ENCODE measurements around the gene ZNF382. TPM values are rescaled to one million over a fixed set of nuclear protein-coding genes. Genes with fewer than 3 reads are reported as not detected.

ZNF382 gene
- total and polyA plus RNA-seq, 2 donors (not counting 3 experiments of a cell fraction or from before 2014, with no cell fraction given) = 1.4 to 4.3 TPM

DNA sequence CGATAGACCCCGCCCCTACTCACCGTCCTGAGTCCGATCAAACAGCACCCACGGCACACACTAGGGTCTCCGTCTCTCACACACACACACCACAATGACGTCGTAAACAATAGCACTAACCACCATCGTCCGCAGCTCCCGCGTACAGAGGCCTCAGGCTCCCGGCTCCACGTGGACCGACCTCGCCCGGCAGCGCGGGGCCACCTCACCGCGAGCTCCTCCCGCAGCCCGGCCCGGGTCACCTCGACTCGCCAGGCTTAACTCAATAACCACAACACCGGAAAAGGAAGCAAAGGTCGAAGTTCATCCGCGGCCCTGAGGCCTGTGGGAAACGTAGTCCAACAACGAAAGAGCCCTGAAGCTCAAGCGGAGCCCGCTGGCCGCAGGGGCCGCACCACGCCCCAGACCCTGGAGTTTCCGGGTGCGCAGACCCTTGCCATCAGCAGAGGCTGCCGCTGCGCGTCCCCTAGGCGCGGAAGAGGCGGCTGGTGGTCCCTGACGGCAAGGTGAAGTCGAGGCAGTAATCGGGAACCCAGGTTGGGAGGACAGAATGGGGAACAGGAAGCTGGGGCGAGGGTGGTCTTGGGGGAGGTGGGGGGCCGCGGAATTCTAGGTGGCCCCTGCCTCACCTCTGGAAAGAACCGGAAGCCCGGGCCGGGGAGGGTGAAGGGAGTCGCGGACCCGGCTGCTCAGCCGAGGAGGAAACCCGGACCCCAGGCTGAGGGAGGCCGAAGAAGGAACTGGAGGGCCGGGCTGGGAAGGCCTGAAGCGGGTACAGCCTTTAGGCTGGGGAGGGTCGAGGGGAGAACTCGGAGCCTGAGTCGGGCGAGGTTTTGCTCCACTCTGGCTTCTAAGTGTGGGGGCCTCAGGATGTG lies 31.9 kb upstream of the ZNF382 start, which contains the start of gene ZNF529:
TSS of gene ZNF529 (minus strand) at position 273 of the 875 bp plus-strand sequence. CDS start 946 bp downstream, outside the sequence.
- ChIA-PET POLR2A (interaction anchor here (0.6 to 0.8 kb wide), 3 partner anchors 84 to 154 kb away, joined by 5 to 8 read pairs (median 5); partner anchors contain the start of gene ZNF566), CTCF (interaction anchor here (0.7 to 1.7 kb wide), 6 partner anchors 8 to 195 kb away, joined by 3 to 6 read pairs (median 3); partner anchors contain the start of genes ZFP14 and ZNF260)
- H3K9ac ChIP-seq (replicated peaks; ENCODE audit: extremely low read depth, insufficient read depth, low read length) = peak within 1 kb of the TSS; percentile 36
- H3K4me2 ChIP-seq (ENCODE audit: insufficient read depth, low read length) = peak within 1 kb of the TSS; percentile 66
- peaks cover 8% of the 10 kb centered on the region for H3K4me1 ChIP-seq (ENCODE audit: control insufficient read depth, extremely low read depth, insufficient read depth, low read length)
- BruUV-seq (replicated peaks) = no TSS peak
- H3K36me3 ChIP-seq (ENCODE audit: control insufficient read depth in 2 of 2, extremely low read depth in 1 of 2, insufficient read depth in 2 of 2, low read length in 2 of 2) = peaks cover 0 to 4% of the 10 kb centered on the region in 2 experiments
- no peaks in the 10 kb centered on the region for H3K9me3 ChIP-seq (replicated peaks; ENCODE audit: control insufficient read depth, insufficient read depth, low read length)
- DNase-seq (ENCODE audit: low read depth, low spot score) (peak; percentile 94), FAIRE-seq (peak; percentile 95)
- H3K9me1 ChIP-seq (replicated peaks; ENCODE audit: control insufficient read depth, extremely low read depth, insufficient read depth, low read length) = no peaks in the 10 kb centered on the region
- H4K20me1 ChIP-seq (replicated peaks; ENCODE audit: control insufficient read depth, extremely low read depth, insufficient read depth, low read length) = no peaks in the 10 kb centered on the region
- intact Hi-C loops (cut with micrococcal nuclease) (loop anchor here (1.0 to 2.0 kb wide), 3 partner anchors 32 to 93 kb away; partner anchors contain the start of genes ZNF260, ZNF382 and ZNF461), dilution Hi-C loops (cut with MboI; ENCODE audit: extremely low pct_ligation_motif_present, low sequenced_read_pairs) (no loop called here)
- no peaks in the 10 kb centered on the region for H3K27me3 ChIP-seq (ENCODE audit: control insufficient read depth in 2 of 2, insufficient read depth in 2 of 2, low read length in 2 of 2)
- H2AFZ ChIP-seq (ENCODE audit: low read depth, low read length) = peak within 1 kb of the TSS; percentile 30
- peaks cover 11% of the 10 kb centered on the region for H3K79me2 ChIP-seq (ENCODE audit: control insufficient read depth, insufficient read depth, low read length)
- peak within 1 kb of the TSS; percentile 22 for H3K27ac ChIP-seq (ENCODE audit: insufficient read depth, low read depth, low read length)
- peak within 1 kb of the TSS; percentile 3 to 78 (median 57) for H3K4me3 ChIP-seq (replicated peaks in 1 of 3; ENCODE audit: insufficient read depth in 1 of 3, low read depth in 1 of 3, low read length in 3 of 3)
- TF ChIP-seq, protein P1, sequence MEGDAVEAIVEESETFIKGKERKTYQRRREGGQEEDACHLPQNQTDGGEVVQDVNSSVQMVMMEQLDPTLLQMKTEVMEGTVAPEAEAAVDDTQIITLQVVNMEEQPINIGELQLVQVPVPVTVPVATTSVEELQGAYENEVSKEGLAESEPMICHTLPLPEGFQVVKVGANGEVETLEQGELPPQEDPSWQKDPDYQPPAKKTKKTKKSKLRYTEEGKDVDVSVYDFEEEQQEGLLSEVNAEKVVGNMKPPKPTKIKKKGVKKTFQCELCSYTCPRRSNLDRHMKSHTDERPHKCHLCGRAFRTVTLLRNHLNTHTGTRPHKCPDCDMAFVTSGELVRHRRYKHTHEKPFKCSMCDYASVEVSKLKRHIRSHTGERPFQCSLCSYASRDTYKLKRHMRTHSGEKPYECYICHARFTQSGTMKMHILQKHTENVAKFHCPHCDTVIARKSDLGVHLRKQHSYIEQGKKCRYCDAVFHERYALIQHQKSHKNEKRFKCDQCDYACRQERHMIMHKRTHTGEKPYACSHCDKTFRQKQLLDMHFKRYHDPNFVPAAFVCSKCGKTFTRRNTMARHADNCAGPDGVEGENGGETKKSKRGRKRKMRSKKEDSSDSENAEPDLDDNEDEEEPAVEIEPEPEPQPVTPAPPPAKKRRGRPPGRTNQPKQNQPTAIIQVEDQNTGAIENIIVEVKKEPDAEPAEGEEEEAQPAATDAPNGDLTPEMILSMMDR (IDR thresholded peaks at IDR 0.05; ENCODE audit: extremely low read depth in 1 of 2, insufficient read depth in 1 of 2, low read depth in 1 of 2, low read length in 2 of 2) = no peak
- TF ChIP-seq POLR2A (IDR thresholded peaks at IDR 0.05; ENCODE audit: low read depth, low read length) = peak; percentile 73
- TF ChIP-seq, protein P2, sequence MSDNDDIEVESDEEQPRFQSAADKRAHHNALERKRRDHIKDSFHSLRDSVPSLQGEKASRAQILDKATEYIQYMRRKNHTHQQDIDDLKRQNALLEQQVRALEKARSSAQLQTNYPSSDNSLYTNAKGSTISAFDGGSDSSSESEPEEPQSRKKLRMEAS (IDR thresholded peaks at IDR 0.05; ENCODE audit: insufficient read depth, insufficient read length) = no peak
- TF ChIP-seq GATA2 (IDR thresholded peaks at IDR 0.05; ENCODE audit: insufficient read depth, insufficient read length, low read depth, low read length) = no peak
- TF ChIP-seq FOS (IDR thresholded peaks at IDR 0.05; ENCODE audit: borderline replicate concordance, insufficient read depth, low read length) = no peak
- TF ChIP-seq POLR2AphosphoS5 (IDR thresholded peaks at IDR 0.05; ENCODE audit: insufficient read depth, low read depth, low read length) = peak; percentile 40
- peak; percentile 27 for TF ChIP-seq MYC (IDR thresholded peaks at IDR 0.05; ENCODE audit: low read depth, low read length)
- no peak for TF ChIP-seq JUN (IDR thresholded peaks at IDR 0.05; ENCODE audit: borderline replicate concordance, insufficient read depth, insufficient read length, low read depth)
- TF ChIP-seq EZH2 (IDR thresholded peaks at IDR 0.05; ENCODE audit: borderline replicate concordance, low read depth, low read length, severe bottlenecking) = no peak
